SKM-1 treated with dmso at 0.1 percent for 144 hours (cell line): Measurements from ENCODE around the gene NAA35.
"Not testable (repeated sequence)": the region's sequence is repeated elsewhere in the genome, so short reads cannot be mapped to it uniquely, and the experiment has no call there.

Source experiments
- DNase-seq: peaks from one replicate; lab custom pipeline; 2025; ENCODE audit not compliant: unreplicated experiment; lab: John Stamatoyannopoulos, UW

Gene NAA35

GRCh38 chr9:85943757-85944430, 2.9 kb downstream of the NAA35 start:
- DNase-seq: no peak

- DNase-seq: no peak
These were observed 3.7 kb downstream of the NAA35 start for GRCh38 chr9:85944672-85945071.

GRCh38 chr9:85949586-85950335, 8.8 kb downstream of the NAA35 start:
- DNase-seq: no peak

- DNase-seq: no peak
These were observed 19.0 kb downstream of the NAA35 start for GRCh38 chr9:85959955-85960354.

- DNase-seq: no peak
These were observed 19.7 kb downstream of the NAA35 start for GRCh38 chr9:85960688-85961093.

GRCh38 chr9:85964526-85964925, 23.6 kb downstream of the NAA35 start:
- no peak for DNase-seq

GRCh38 chr9:85964949-85965348, 24.0 kb downstream of the NAA35 start:
- no peak for DNase-seq

GRCh38 chr9:85969727-85970126, 28.8 kb downstream of the NAA35 start:
- no peak for DNase-seq

GRCh38 chr9:85971731-85972130, 30.8 kb downstream of the NAA35 start:
- no peak for DNase-seq

GRCh38 chr9:85973238-85973637, 32.3 kb downstream of the NAA35 start:
- no peak for DNase-seq

- DNase-seq: not testable (repeated sequence)
These were observed 33.2 kb downstream of the NAA35 start for GRCh38 chr9:85974055-85974547.

- no peak for DNase-seq
These were observed 37.5 kb downstream of the NAA35 start for GRCh38 chr9:85978496-85978895.

GRCh38 chr9:85981369-85981768, 40.4 kb downstream of the NAA35 start:
- no peak for DNase-seq

- no peak for DNase-seq
These were observed 43.5 kb downstream of the NAA35 start for GRCh38 chr9:85984457-85984856.

GRCh38 chr9:85987236-85987635, 46.3 kb downstream of the NAA35 start:
- no peak for DNase-seq

GRCh38 chr9:85994191-85994590, 53.2 kb downstream of the NAA35 start:
- no peak for DNase-seq

GRCh38 chr9:85995097-85995496, 54.2 kb downstream of the NAA35 start:
- DNase-seq: no peak

- DNase-seq: peak; percentile 1
These were observed 54.7 kb downstream of the NAA35 start for GRCh38 chr9:85995599-85995998.

- DNase-seq: no peak
These were observed 64.4 kb downstream of the NAA35 start for GRCh38 chr9:86005253-86005775.

- DNase-seq: no peak
These were observed 68.2 kb downstream of the NAA35 start for GRCh38 chr9:86009133-86009532.

- no peak for DNase-seq
These were observed 79.8 kb downstream of the NAA35 start for GRCh38 chr9:86020731-86021130.

- no peak for DNase-seq
These were observed 80.2 kb downstream of the NAA35 start for GRCh38 chr9:86021166-86021565.
